Measurements from ENCODE around the gene WNT5A. TPM values are rescaled to one million over a fixed set of nuclear protein-coding genes. Genes with fewer than 3 reads are reported as not detected.

Gene WNT5A
- total RNA-seq, 1 experiment from 2014 or later: 174 TPM

GRCh38 chr3:55484191-55484689 is 2.9 kb downstream of the WNT5A start:
- H3K9me3 ChIP-seq (ENCODE audit: insufficient read depth, low read depth): no peaks in the 10 kb centered on the region
- H3K9me2 ChIP-seq (ENCODE audit: insufficient read depth): no peaks in the 10 kb centered on the region
- H3K4me1 ChIP-seq (replicated peaks; ENCODE audit: insufficient read depth): no peaks in the 10 kb centered on the region
- peak overlapping the region; percentile 38; the same call in 1 of the 2 replicates for H3K4me3 ChIP-seq
- H3K36me3 ChIP-seq (ENCODE audit: low read depth): no peaks in the 10 kb centered on the region
- no peaks in the 10 kb centered on the region for H3F3A ChIP-seq (ENCODE audit: insufficient read depth, low read depth)
- no TSS peak for BruUV-seq (replicated peaks)
- H4K20me1 ChIP-seq (ENCODE audit: insufficient read depth): no peaks in the 10 kb centered on the region
- H3K27me3 ChIP-seq (ENCODE audit: insufficient read depth, low read depth): no peaks in the 10 kb centered on the region
- TF ChIP-seq, protein P1, sequence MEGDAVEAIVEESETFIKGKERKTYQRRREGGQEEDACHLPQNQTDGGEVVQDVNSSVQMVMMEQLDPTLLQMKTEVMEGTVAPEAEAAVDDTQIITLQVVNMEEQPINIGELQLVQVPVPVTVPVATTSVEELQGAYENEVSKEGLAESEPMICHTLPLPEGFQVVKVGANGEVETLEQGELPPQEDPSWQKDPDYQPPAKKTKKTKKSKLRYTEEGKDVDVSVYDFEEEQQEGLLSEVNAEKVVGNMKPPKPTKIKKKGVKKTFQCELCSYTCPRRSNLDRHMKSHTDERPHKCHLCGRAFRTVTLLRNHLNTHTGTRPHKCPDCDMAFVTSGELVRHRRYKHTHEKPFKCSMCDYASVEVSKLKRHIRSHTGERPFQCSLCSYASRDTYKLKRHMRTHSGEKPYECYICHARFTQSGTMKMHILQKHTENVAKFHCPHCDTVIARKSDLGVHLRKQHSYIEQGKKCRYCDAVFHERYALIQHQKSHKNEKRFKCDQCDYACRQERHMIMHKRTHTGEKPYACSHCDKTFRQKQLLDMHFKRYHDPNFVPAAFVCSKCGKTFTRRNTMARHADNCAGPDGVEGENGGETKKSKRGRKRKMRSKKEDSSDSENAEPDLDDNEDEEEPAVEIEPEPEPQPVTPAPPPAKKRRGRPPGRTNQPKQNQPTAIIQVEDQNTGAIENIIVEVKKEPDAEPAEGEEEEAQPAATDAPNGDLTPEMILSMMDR (conservative IDR thresholded peaks at IDR 0.05): no peak
- TF ChIP-seq EZH2 (IDR thresholded peaks at IDR 0.05; ENCODE audit: low read depth): no peak
- no peak for DNase-seq
- peak overlapping the region; percentile 56; the same call in 1 of the 2 replicates for H3K4me2 ChIP-seq
- ChIA-PET CTCF (interaction anchor here (0.6 kb wide), 2 partner anchors 89 to 271 kb away, joined by 8 to 9 read pairs; no protein-coding TSS in a partner anchor), POLR2A (ENCODE audit: unreplicated experiment) (interaction anchor here (0.6 kb wide), 1 partner anchor 16 kb away, joined by 3 read pairs; no protein-coding TSS in a partner anchor)
- H3K79me2 ChIP-seq (ENCODE audit: low read depth): peaks cover 48% of the 10 kb centered on the region
- H3K27ac ChIP-seq: no peak overlapping the region
- intact Hi-C loops (cut with micrococcal nuclease; ENCODE audit: unreplicated experiment): loop anchor here (10.0 kb wide), 3 partner anchors 289 to 561 kb away; no protein-coding TSS in a partner anchor
- H2AFZ ChIP-seq: no peak overlapping the region

GRCh38 chr3:55483196-55484095 is 3.7 kb downstream of the WNT5A start:
- Histone ChIP-seq H3K4me3 (no peak overlapping the region), H3K4me1 (replicated peaks; ENCODE audit: insufficient read depth) (no peaks in the 10 kb centered on the region), H3K9me2 (ENCODE audit: insufficient read depth) (no peaks in the 10 kb centered on the region), H3K9me3 (ENCODE audit: insufficient read depth, low read depth) (no peaks in the 10 kb centered on the region), H3K36me3 (ENCODE audit: low read depth) (peaks cover 4% of the 10 kb centered on the region; the same call in 1 of the 2 replicates), H2AFZ (no peak overlapping the region), H3K4me2 (peak overlapping the region; percentile 56; the same call in 1 of the 2 replicates), H3K27ac (no peak overlapping the region), H4K20me1 (ENCODE audit: insufficient read depth) (no peaks in the 10 kb centered on the region), H3F3A (ENCODE audit: insufficient read depth, low read depth) (no peaks in the 10 kb centered on the region), H3K27me3 (ENCODE audit: insufficient read depth, low read depth) (no peaks in the 10 kb centered on the region), H3K79me2 (ENCODE audit: low read depth) (peaks cover 48% of the 10 kb centered on the region)
- DNase-seq: no peak
- BruUV-seq (replicated peaks): no TSS peak
- no peak for TF ChIP-seq EZH2 (IDR thresholded peaks at IDR 0.05; ENCODE audit: low read depth)
- TF ChIP-seq, protein P1 (conservative IDR thresholded peaks at IDR 0.05): no peak
- CTCF ChIA-PET: interaction anchor here (0.6 kb wide), 1 partner anchor 629 kb away, joined by 5 read pairs; no protein-coding TSS in a partner anchor
- POLR2A ChIA-PET (ENCODE audit: unreplicated experiment): interaction anchor here (0.6 kb wide), 1 partner anchor 15 kb away, joined by 3 read pairs; no protein-coding TSS in a partner anchor
- intact Hi-C loops (cut with micrococcal nuclease; ENCODE audit: unreplicated experiment): loop anchor here (10.0 kb wide), 3 partner anchors 289 to 561 kb away; no protein-coding TSS in a partner anchor

DNA sequence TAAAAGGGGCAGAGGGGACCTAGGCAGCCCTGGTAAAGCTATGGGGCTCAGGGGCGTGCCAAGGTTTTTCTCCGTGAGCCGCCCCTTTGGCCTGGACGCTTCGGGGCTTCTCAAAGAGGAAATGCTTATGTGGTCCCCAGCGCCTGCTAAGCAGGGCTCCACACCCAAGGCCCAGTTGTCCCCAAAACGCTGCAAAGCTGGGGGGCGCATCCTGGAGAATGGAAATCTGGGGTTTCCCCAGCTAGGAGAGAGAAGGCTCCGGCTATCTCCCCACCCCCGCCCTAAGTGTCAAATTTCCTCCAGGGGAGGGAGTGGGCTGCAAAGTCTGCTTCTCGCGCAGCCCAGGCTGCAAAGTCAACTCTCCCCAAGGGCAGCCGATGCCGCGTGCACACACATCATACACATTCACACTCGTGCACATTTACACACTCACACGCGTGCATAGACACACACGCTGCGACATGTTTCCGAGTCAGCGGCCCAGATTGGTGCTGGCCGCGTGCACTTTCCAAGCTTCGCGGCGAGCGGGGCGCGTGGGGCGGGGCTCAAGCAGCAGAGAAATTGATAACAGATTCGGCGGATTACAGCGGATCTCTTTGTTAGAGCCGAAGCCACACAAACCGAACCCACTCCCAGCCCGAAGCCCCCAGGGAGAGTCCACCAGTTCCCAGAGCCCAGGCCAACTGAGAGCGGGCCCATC is 4.5 kb downstream of the WNT5A start:
- Histone ChIP-seq H2AFZ (no peak overlapping the region), H3K27ac (no peak overlapping the region), H3K36me3 (ENCODE audit: low read depth) (peaks cover 7% of the 10 kb centered on the region; the same call in 1 of the 2 replicates), H3K9me3 (ENCODE audit: insufficient read depth, low read depth) (no peaks in the 10 kb centered on the region), H3K4me2 (no peak overlapping the region), H3K27me3 (ENCODE audit: insufficient read depth, low read depth) (no peaks in the 10 kb centered on the region), H3F3A (ENCODE audit: insufficient read depth, low read depth) (no peaks in the 10 kb centered on the region), H3K79me2 (ENCODE audit: low read depth) (peaks cover 47% of the 10 kb centered on the region), H3K9me2 (ENCODE audit: insufficient read depth) (no peaks in the 10 kb centered on the region), H4K20me1 (ENCODE audit: insufficient read depth) (no peaks in the 10 kb centered on the region), H3K4me3 (no peak overlapping the region), H3K4me1 (replicated peaks; ENCODE audit: insufficient read depth) (no peaks in the 10 kb centered on the region)
- ChIA-PET POLR2A (ENCODE audit: unreplicated experiment) (no interaction called here), CTCF (no interaction called here)
- TF ChIP-seq, protein P1 (conservative IDR thresholded peaks at IDR 0.05): no peak
- no TSS peak for BruUV-seq (replicated peaks)
- DNase-seq: no peak
- intact Hi-C loops (cut with micrococcal nuclease; ENCODE audit: unreplicated experiment): loop anchor here (10.0 kb wide), 3 partner anchors 288 to 562 kb away; no protein-coding TSS in a partner anchor

All from PC-9 (cell line).